GM21737 (cell line): ENCODE measurements around the gene MTMR12.
"Not testable (repeated sequence)": the region's sequence is repeated elsewhere in the genome, so short reads cannot be mapped to it uniquely, and the experiment has no call there.

ENCODE experiments used
- ATAC-seq: cut with Tn5 transposase; IDR thresholded peaks from one replicate; pipeline ENCODE4 v1.9.1; 2021; ENCODE audit warnings: mild to moderate bottlenecking, moderate library complexity; ENCODE audit not compliant: unreplicated experiment

The MTMR12 gene

GRCh38 chr5:32241034-32241783, 71.5 kb downstream of the MTMR12 start:
- no peak for ATAC-seq

- ATAC-seq: no peak
Measured at GRCh38 chr5:32239385-32239784, 73.4 kb downstream of the MTMR12 start.

- ATAC-seq: no peak
Measured at GRCh38 chr5:32233696-32234447, 78.9 kb downstream of the MTMR12 start.

GRCh38 chr5:32233220-32233695, 79.5 kb downstream of the MTMR12 start:
- ATAC-seq: no peak

GRCh38 chr5:32232441-32233219, 80.1 kb downstream of the MTMR12 start:
- peak; percentile 89 for ATAC-seq

- ATAC-seq: no peak
Measured at GRCh38 chr5:32231929-32232328, 80.8 kb downstream of the MTMR12 start.

GRCh38 chr5:32231241-32231640, 81.5 kb downstream of the MTMR12 start:
- ATAC-seq: no peak

- no peak for ATAC-seq
Measured at GRCh38 chr5:32230356-32231099, 82.2 kb downstream of the MTMR12 start.

- ATAC-seq: no peak
Measured at GRCh38 chr5:32229586-32229985, 83.2 kb downstream of the MTMR12 start.

GRCh38 chr5:32228816-32229215, 83.9 kb downstream of the MTMR12 start:
- no peak for ATAC-seq

GRCh38 chr5:32225445-32225844, 87.3 kb downstream of the MTMR12 start:
- ATAC-seq: no peak

GRCh38 chr5:32223972-32224609, 88.6 kb downstream of the MTMR12 start:
- ATAC-seq: no peak

- ATAC-seq: no peak
Measured at GRCh38 chr5:32222723-32223470, 89.8 kb downstream of the MTMR12 start.

- ATAC-seq: no peak
Measured at GRCh38 chr5:32217886-32218396, 94.8 kb downstream of the MTMR12 start.

- ATAC-seq: not testable (repeated sequence)
Measured at GRCh38 chr5:32214344-32214743, 98.4 kb downstream of the MTMR12 start.

- ATAC-seq: no peak
Measured at GRCh38 chr5:32210151-32210550, 102.6 kb downstream of the MTMR12 start.

- ATAC-seq: not testable (repeated sequence)
Measured at GRCh38 chr5:32208837-32209236, 103.9 kb downstream of the MTMR12 start.

GRCh38 chr5:32207355-32207634, 105.4 kb downstream of the MTMR12 start:
- no peak for ATAC-seq

GRCh38 chr5:32206509-32207354, 106.0 kb downstream of the MTMR12 start:
- ATAC-seq: no peak
